ENCODE measurements around the gene GAS7. TPM values are rescaled to one million over a fixed set of nuclear protein-coding genes. Genes with fewer than 3 reads are reported as not detected.
A peak's percentile ranks its signal among the peaks of the same experiment; 100 is the strongest.

Gene GAS7
- total and polyA plus RNA-seq, 2 experiments from 2014 or later: 25.8 to 27.3 TPM

GRCh38 chr17:10211666-10212065 lies 13.3 kb upstream of the GAS7 start:
- no peaks in the 10 kb centered on the region for H3K36me3 ChIP-seq (replicated peaks; ENCODE audit: insufficient read depth, low read depth)
- peaks cover 30% of the 10 kb centered on the region for H3K4me1 ChIP-seq (ENCODE audit: insufficient read depth)
- no peaks in the 10 kb centered on the region for H4K20me1 ChIP-seq (ENCODE audit: insufficient read depth, poor library complexity, severe bottlenecking)
- no peak overlapping the region for H3K27ac ChIP-seq
- H2AFZ ChIP-seq: no peak overlapping the region
- no peak overlapping the region for H3K4me2 ChIP-seq
- 95% methylated on average over 8 of the region's 8 CpGs for WGBS (ENCODE audit: low lambda C conversion rate, missing lambda C conversion rate)
- no peaks in the 10 kb centered on the region for H3K79me2 ChIP-seq
- no peak for DNase-seq (ENCODE audit: low spot score)
- no peaks in the 10 kb centered on the region for H3K9me2 ChIP-seq (replicated peaks; ENCODE audit: insufficient read depth)
- TF ChIP-seq EZH2 (IDR thresholded peaks at IDR 0.05; ENCODE audit: borderline replicate concordance) (no peak), EZH2phosphoT487 (IDR thresholded peaks at IDR 0.05; ENCODE audit: low read depth, severe bottlenecking, unreplicated experiment) (no peak), CTCF (IDR thresholded peaks at IDR 0.05; ENCODE audit: poor library complexity) (no peak)
- H3K9me3 ChIP-seq (ENCODE audit: low read depth): no peaks in the 10 kb centered on the region
- no peaks in the 10 kb centered on the region for H3K27me3 ChIP-seq
- H3K4me3 ChIP-seq: no peak overlapping the region

- Histone ChIP-seq H3K27me3 (no peaks in the 10 kb centered on the region), H3K9me3 (ENCODE audit: low read depth) (no peaks in the 10 kb centered on the region), H2AFZ (no peak overlapping the region), H3K4me1 (ENCODE audit: insufficient read depth) (peaks cover 26% of the 10 kb centered on the region), H3K4me3 (no peak overlapping the region), H3K79me2 (no peaks in the 10 kb centered on the region), H3K36me3 (replicated peaks; ENCODE audit: insufficient read depth, low read depth) (no peaks in the 10 kb centered on the region), H3K9me2 (replicated peaks; ENCODE audit: insufficient read depth) (no peaks in the 10 kb centered on the region), H4K20me1 (ENCODE audit: insufficient read depth, poor library complexity, severe bottlenecking) (no peaks in the 10 kb centered on the region), H3K4me2 (peak overlapping the region; percentile 20), H3K27ac (peak overlapping the region; percentile 90)
- TF ChIP-seq EZH2 (IDR thresholded peaks at IDR 0.05; ENCODE audit: borderline replicate concordance) (no peak), CTCF (IDR thresholded peaks at IDR 0.05; ENCODE audit: poor library complexity) (no peak), EZH2phosphoT487 (IDR thresholded peaks at IDR 0.05; ENCODE audit: low read depth, severe bottlenecking, unreplicated experiment) (no peak)
- DNase-seq (ENCODE audit: low spot score): peak; percentile 85
- 19% methylated on average over 6 of the region's 6 CpGs for WGBS (ENCODE audit: low lambda C conversion rate, missing lambda C conversion rate)
These were observed 11.8 kb upstream of the GAS7 start for GRCh38 chr17:10210151-10210574.

- Histone ChIP-seq H2AFZ (peak overlapping the region; percentile 29), H4K20me1 (ENCODE audit: insufficient read depth, poor library complexity, severe bottlenecking) (no peaks in the 10 kb centered on the region), H3K27me3 (no peaks in the 10 kb centered on the region), H3K36me3 (replicated peaks; ENCODE audit: insufficient read depth, low read depth) (no peaks in the 10 kb centered on the region), H3K9me3 (ENCODE audit: low read depth) (no peaks in the 10 kb centered on the region), H3K4me2 (peak overlapping the region; percentile 41), H3K79me2 (no peaks in the 10 kb centered on the region), H3K4me1 (ENCODE audit: insufficient read depth) (peaks cover 26% of the 10 kb centered on the region), H3K27ac (peak overlapping the region; percentile 90), H3K4me3 (no peak overlapping the region), H3K9me2 (replicated peaks; ENCODE audit: insufficient read depth) (no peaks in the 10 kb centered on the region)
- TF ChIP-seq CTCF (IDR thresholded peaks at IDR 0.05; ENCODE audit: poor library complexity) (no peak), EZH2phosphoT487 (IDR thresholded peaks at IDR 0.05; ENCODE audit: low read depth, severe bottlenecking, unreplicated experiment) (no peak), EZH2 (IDR thresholded peaks at IDR 0.05; ENCODE audit: borderline replicate concordance) (no peak)
- WGBS (ENCODE audit: low lambda C conversion rate, missing lambda C conversion rate): 54% methylated on average over 7 of the region's 7 CpGs
- DNase-seq (ENCODE audit: low spot score): no peak
These were observed 10.3 kb upstream of the GAS7 start for GRCh38 chr17:10208604-10209193.
